ENCODE results near the gene LGALS8. TPM values are rescaled to one million over a fixed set of nuclear protein-coding genes. Genes with fewer than 3 reads are reported as not detected.

LGALS8 gene
- total RNA-seq, 1 experiment from 2014 or later, result 221 TPM

- POLR2A ChIA-PET, result no interaction called here
- DNase-seq (ENCODE audit: low read depth, low spot score), result no peak
- BruUV-seq (replicated peaks), result no TSS peak
- CTCF ChIA-PET, result no interaction called here
- H3K9me3 ChIP-seq (ENCODE audit: control insufficient read depth, insufficient read depth, low read depth, low read length), result no peaks in the 10 kb centered on the region
- H3K27ac ChIP-seq (ENCODE audit: low read length), result no peak overlapping the region
- peaks cover 62% of the 10 kb centered on the region for H3K36me3 ChIP-seq (ENCODE audit: control insufficient read depth, insufficient read depth, low read length)
- H3K27me3 ChIP-seq (ENCODE audit: control insufficient read depth, insufficient read depth, low read length), result no peaks in the 10 kb centered on the region
- no peaks in the 10 kb centered on the region for H3K4me1 ChIP-seq (ENCODE audit: control insufficient read depth, insufficient read depth, low read length)
- in situ Hi-C loops (cut with HindIII; ENCODE audit: low pct_unique_long_range_greater_than_20kb, low sequenced_read_pairs), result no loop called here
- no peak for ATAC-seq
- intact Hi-C loops (cut with micrococcal nuclease; ENCODE audit: unreplicated experiment), result no loop called here
- no peak for TF ChIP-seq POLR2AphosphoS5 (IDR thresholded peaks at IDR 0.05; ENCODE audit: low read depth, low read length)
- H3K4me3 ChIP-seq (ENCODE audit: low read depth in 2 of 2, low read length in 2 of 2), result no peak overlapping the region
Measured at GRCh38 chr1:236558846-236559245, 35.1 kb downstream of the LGALS8 start.

GRCh38 chr1:236560213-236560771 is 36.5 kb downstream of the LGALS8 start:
- in situ Hi-C loops (cut with HindIII; ENCODE audit: low pct_unique_long_range_greater_than_20kb, low sequenced_read_pairs), result no loop called here
- Histone ChIP-seq H3K36me3 (ENCODE audit: control insufficient read depth, insufficient read depth, low read length) (peaks cover 65% of the 10 kb centered on the region), H3K27ac (ENCODE audit: low read length) (no peak overlapping the region), H3K27me3 (ENCODE audit: control insufficient read depth, insufficient read depth, low read length) (no peaks in the 10 kb centered on the region), H3K9me3 (ENCODE audit: control insufficient read depth, insufficient read depth, low read depth, low read length) (no peaks in the 10 kb centered on the region), H3K4me1 (ENCODE audit: control insufficient read depth, insufficient read depth, low read length) (no peaks in the 10 kb centered on the region), H3K4me3 (ENCODE audit: low read depth in 2 of 2, low read length in 2 of 2) (no peak overlapping the region)
- no TSS peak for BruUV-seq (replicated peaks)
- TF ChIP-seq SIN3A (IDR thresholded peaks at IDR 0.05; ENCODE audit: borderline replicate concordance, insufficient read depth, low read depth, low read length), result no peak
- TF ChIP-seq CTCF (IDR thresholded peaks at IDR 0.05), result peak; percentile 38
- ChIA-PET CTCF (interaction anchor here (0.7 kb wide), 1 partner anchor 11 kb away, joined by 3 read pairs; no protein-coding TSS in a partner anchor), POLR2A (no interaction called here)
- DNase-seq (ENCODE audit: low read depth, low spot score), result no peak
- intact Hi-C loops (cut with micrococcal nuclease; ENCODE audit: unreplicated experiment), result no loop called here
- no peak for ATAC-seq

- BruUV-seq (replicated peaks), result no TSS peak
- Histone ChIP-seq H3K27ac (ENCODE audit: low read length) (no peak overlapping the region), H3K36me3 (ENCODE audit: control insufficient read depth, insufficient read depth, low read length) (peaks cover 62% of the 10 kb centered on the region), H3K4me1 (ENCODE audit: control insufficient read depth, insufficient read depth, low read length) (no peaks in the 10 kb centered on the region), H3K27me3 (ENCODE audit: control insufficient read depth, insufficient read depth, low read length) (no peaks in the 10 kb centered on the region), H3K4me3 (ENCODE audit: low read depth in 2 of 2, low read length in 2 of 2) (no peak overlapping the region), H3K9me3 (ENCODE audit: control insufficient read depth, insufficient read depth, low read depth, low read length) (no peaks in the 10 kb centered on the region)
- intact Hi-C loops (cut with micrococcal nuclease; ENCODE audit: unreplicated experiment), result no loop called here
- in situ Hi-C loops (cut with HindIII; ENCODE audit: low pct_unique_long_range_greater_than_20kb, low sequenced_read_pairs), result no loop called here
- no peak for ATAC-seq
- ChIA-PET POLR2A (no interaction called here), CTCF (no interaction called here)
- no peak for DNase-seq (ENCODE audit: low read depth, low spot score)
- TF ChIP-seq POLR2AphosphoS5 (IDR thresholded peaks at IDR 0.05; ENCODE audit: low read depth, low read length) (no peak), TCF7L2 (IDR thresholded peaks at IDR 0.05; ENCODE audit: low read depth, low read length) (no peak), CTCF (IDR thresholded peaks at IDR 0.05) (no peak), REST (IDR thresholded peaks at IDR 0.05; ENCODE audit: insufficient read depth in 1 of 2, low read depth in 2 of 2, low read length in 1 of 2) (no peak), SIN3A (IDR thresholded peaks at IDR 0.05; ENCODE audit: borderline replicate concordance, insufficient read depth, low read depth, low read length) (no peak)
Measured at GRCh38 chr1:236561976-236562375, 38.2 kb downstream of the LGALS8 start.
